ENCODE results near the gene DENND11. TPM values are rescaled to one million over a fixed set of nuclear protein-coding genes. Genes with fewer than 3 reads are reported as not detected.

DENND11 gene
- total RNA-seq, 6 donors from 2014 or later, result 17.5 to 36.0 (median 29.1) TPM

- H3K27me3 ChIP-seq, result no peaks in the 10 kb centered on the region
- H3K27ac ChIP-seq, result peak overlapping the region; percentile 83 to 88 (median 85)
- peaks cover 12 to 41% (median 22%) of the 10 kb centered on the region in 4 donors for H3K36me3 ChIP-seq
- H3K9me3 ChIP-seq, result no peaks in the 10 kb centered on the region
- no peak for ATAC-seq (ENCODE audit: low FRiP score in 2 of 2)
- TF ChIP-seq POLR2AphosphoS5 (IDR thresholded peaks at IDR 0.05) (no peak), POLR2A (IDR thresholded peaks at IDR 0.05) (peak in 1 of 4 donors; percentile 5)
- H3K4me1 ChIP-seq, result peaks cover 18 to 34% (median 27%) of the 10 kb centered on the region in 4 donors
- no peak for DNase-seq
- H3K4me3 ChIP-seq, result peak overlapping the region; percentile 64 to 86 (median 76)
- WGBS, 2 donors, result 1 to 6% methylated on average over 2 to 6 of the region's 6 CpGs
Measured at GRCh38 chr7:141738592-141739013, 36.6 kb upstream of the DENND11 start.

- TF ChIP-seq POLR2AphosphoS5 (IDR thresholded peaks at IDR 0.05) (peak; percentile 90 to 96), CTCF (IDR thresholded peaks at IDR 0.05) (peak; percentile 43 to 84 (median 72)), POLR2A (IDR thresholded peaks at IDR 0.05) (peak in 3 of 4 donors; percentile 72 to 86 (median 76)), EP300 (IDR thresholded peaks at IDR 0.05) (peak in 1 of 4 donors; percentile 53)
- Histone ChIP-seq H3K27ac (peak within 1 kb of the TSS; percentile 83 to 88 (median 85)), H3K36me3 (peaks cover 6 to 35% (median 17%) of the 10 kb centered on the region in 4 donors), H3K27me3 (no peaks in the 10 kb centered on the region), H3K4me1 (peaks cover 18 to 34% (median 27%) of the 10 kb centered on the region in 4 donors), H3K9me3 (no peaks in the 10 kb centered on the region), H3K4me3 (peak within 1 kb of the TSS; percentile 64 to 86 (median 76))
- DNase-seq (peak; percentile 84 to 91), ATAC-seq (ENCODE audit: low FRiP score in 2 of 2) (peak; percentile 97 to 98)
- WGBS, 2 donors, result 0 to 4% methylated on average over 43 to 46 of the region's 46 CpGs
Measured at GRCh38 chr7:141737836-141738591, 36.0 kb upstream of the DENND11 start, which contains the start of gene SSBP1. TSS of gene SSBP1 (plus strand) at chr7:141738358. CDS start at chr7:141739167, 809 bp downstream.

- 50 to 72% methylated on average over 11 of the region's 11 CpGs for WGBS, 2 donors
- no peaks in the 10 kb centered on the region for H3K9me3 ChIP-seq
- H3K36me3 ChIP-seq, result peaks cover 5 to 27% (median 11%) of the 10 kb centered on the region in 4 donors
- H3K4me3 ChIP-seq, result peak overlapping the region; percentile 21 to 86 (median 68)
- TF ChIP-seq POLR2AphosphoS5 (IDR thresholded peaks at IDR 0.05), result no peak
- no peak for TF ChIP-seq POLR2A (IDR thresholded peaks at IDR 0.05)
- no peak for TF ChIP-seq CTCF (IDR thresholded peaks at IDR 0.05)
- no peak for TF ChIP-seq EP300 (IDR thresholded peaks at IDR 0.05)
- peak in 1 of 2 donors; percentile 22 for ATAC-seq (ENCODE audit: low FRiP score in 2 of 2)
- H3K27me3 ChIP-seq, result no peaks in the 10 kb centered on the region
- H3K27ac ChIP-seq, result peak overlapping the region; percentile 83 to 88 (median 85)
- peaks cover 18 to 34% (median 27%) of the 10 kb centered on the region in 4 donors for H3K4me1 ChIP-seq
- DNase-seq, result peak in 1 of 2 donors; percentile 30
Measured at GRCh38 chr7:141737118-141737835, 35.3 kb upstream of the DENND11 start.

- TF ChIP-seq CTCF (IDR thresholded peaks at IDR 0.05) (peak in 1 of 6 experiments; percentile 26), POLR2AphosphoS5 (IDR thresholded peaks at IDR 0.05) (no peak)
- WGBS, 2 donors, result 82 to 86% methylated on average over 20 to 24 of the region's 24 CpGs
- Histone ChIP-seq H3K27ac (no peak overlapping the region), H3K4me1 (peaks cover 0 to 2% (median 0%) of the 10 kb centered on the region in 4 donors), H3K36me3 (no peaks in the 10 kb centered on the region), H3K9me3 (no peaks in the 10 kb centered on the region), H3K27me3 (no peaks in the 10 kb centered on the region), H3K4me3 (no peak overlapping the region)
- no peak for DNase-seq
- ATAC-seq (ENCODE audit: low FRiP score in 2 of 2), result no peak
Measured at GRCh38 chr7:141731476-141732149, 29.6 kb upstream of the DENND11 start.
